ENCODE data around the gene MTMR12. TPM values are rescaled to one million over a fixed set of nuclear protein-coding genes. Genes with fewer than 3 reads are reported as not detected.
"Not testable (repeated sequence)": the region's sequence is repeated elsewhere in the genome, so short reads cannot be mapped to it uniquely, and the experiment has no call there.

The MTMR12 gene
- total and polyA plus RNA-seq, 2 of the 4 experiments (the other 2 are of a cell fraction), result 11.1 to 21.3 TPM

GRCh38 chr5:32297181-32298058 lies 15.3 kb downstream of the MTMR12 start:
- Histone ChIP-seq H2AK5ac (ENCODE audit: low read depth, low read length) (no peak overlapping the region), H2BK120ac (ENCODE audit: low read depth, low read length) (no peak overlapping the region), H4K8ac (ENCODE audit: low read depth in 2 of 2, low read length in 2 of 2) (no peak overlapping the region), H4K5ac (ENCODE audit: low read depth, low read length) (no peak overlapping the region), H4K20me1 (ENCODE audit: insufficient read depth, low read length) (peaks cover 27% of the 10 kb centered on the region), H3K79me1 (ENCODE audit: low read depth in 1 of 2, low read length in 2 of 2) (peaks cover 47 to 81% of the 10 kb centered on the region in 2 experiments), H3K4ac (ENCODE audit: low read depth, low read length) (no peak overlapping the region), H2AK9ac (replicated peaks; ENCODE audit: low read depth, low read length, poor library complexity) (no peak overlapping the region), H2BK20ac (ENCODE audit: low read depth, low read length) (no peak overlapping the region), H3K4me2 (ENCODE audit: low read depth, low read length) (no peak overlapping the region), H3K27me3 (ENCODE audit: control insufficient read depth, insufficient read depth, low read length) (no peaks in the 10 kb centered on the region), H3K56ac (ENCODE audit: extremely low read depth, insufficient read depth, low read length) (no peak overlapping the region), H3K9ac (ENCODE audit: low read depth, low read length) (no peak overlapping the region), H3K14ac (replicated peaks; ENCODE audit: low read depth, low read length) (no peak overlapping the region; the same call in 1 of the 2 replicates), H2BK15ac (ENCODE audit: low read depth, low read length) (no peak overlapping the region), H4K91ac (ENCODE audit: insufficient read depth, low read depth, low read length) (no peak overlapping the region), H3K4me1 (ENCODE audit: control insufficient read depth, insufficient read depth, low read length) (peaks cover 7% of the 10 kb centered on the region), H2BK5ac (ENCODE audit: low read depth, low read length, poor library complexity, severe bottlenecking) (no peak overlapping the region), H3K23ac (ENCODE audit: low read depth, low read length) (no peak overlapping the region), H3K27ac (ENCODE audit: insufficient read depth, low read length) (no peak overlapping the region), H3K4me3 (ENCODE audit: insufficient read depth, low read depth, low read length) (no peak overlapping the region), H2AFZ (replicated peaks; ENCODE audit: low read length, poor library complexity) (no peak overlapping the region), H3K18ac (ENCODE audit: low read depth, low read length) (no peak overlapping the region), H3K9me3 (ENCODE audit: control insufficient read depth, insufficient read depth, low read length) (no peaks in the 10 kb centered on the region), H3K36me3 (ENCODE audit: control insufficient read depth, insufficient read depth, low read length) (peaks cover 6% of the 10 kb centered on the region; the same call in 1 of the 2 replicates), H3K9me1 (ENCODE audit: insufficient read depth, low read length) (peaks cover 26% of the 10 kb centered on the region)
- dilution Hi-C loops (cut with HindIII; ENCODE audit: low sequenced_read_pairs, unreplicated experiment) (no loop called here), in situ Hi-C loops (cut with MboI; ENCODE audit: low sequenced_read_pairs) (no loop called here), intact Hi-C loops (cut with micrococcal nuclease) (no loop called here)
- ATAC-seq (ENCODE audit: low read depth), result no peak; the same call in 1 of the 2 replicates
- TF ChIP-seq NFE2L2 (IDR thresholded peaks at IDR 0.05; ENCODE audit: low read depth, low read length) (no peak), MAFK (IDR thresholded peaks at IDR 0.05; ENCODE audit: low read depth, low read length) (peak; percentile 70)
- peak; percentile 19 for DNase-seq
- CTCF ChIA-PET, result interaction anchor here (0.6 to 1.3 kb wide), 2 partner anchors 32 to 39 kb away, joined by 3 to 6 read pairs; no protein-coding TSS in a partner anchor
- POLR2A ChIA-PET (ENCODE audit: unreplicated experiment), result no interaction called here
- no CpG with 5 or more reads among the region's 2 CpGs for WGBS, 2 experiments (ENCODE audit: extremely low coverage in 2 of 2, insufficient read length in 1 of 2)
- no TSS peak for BruUV-seq (replicated peaks)

DNA sequence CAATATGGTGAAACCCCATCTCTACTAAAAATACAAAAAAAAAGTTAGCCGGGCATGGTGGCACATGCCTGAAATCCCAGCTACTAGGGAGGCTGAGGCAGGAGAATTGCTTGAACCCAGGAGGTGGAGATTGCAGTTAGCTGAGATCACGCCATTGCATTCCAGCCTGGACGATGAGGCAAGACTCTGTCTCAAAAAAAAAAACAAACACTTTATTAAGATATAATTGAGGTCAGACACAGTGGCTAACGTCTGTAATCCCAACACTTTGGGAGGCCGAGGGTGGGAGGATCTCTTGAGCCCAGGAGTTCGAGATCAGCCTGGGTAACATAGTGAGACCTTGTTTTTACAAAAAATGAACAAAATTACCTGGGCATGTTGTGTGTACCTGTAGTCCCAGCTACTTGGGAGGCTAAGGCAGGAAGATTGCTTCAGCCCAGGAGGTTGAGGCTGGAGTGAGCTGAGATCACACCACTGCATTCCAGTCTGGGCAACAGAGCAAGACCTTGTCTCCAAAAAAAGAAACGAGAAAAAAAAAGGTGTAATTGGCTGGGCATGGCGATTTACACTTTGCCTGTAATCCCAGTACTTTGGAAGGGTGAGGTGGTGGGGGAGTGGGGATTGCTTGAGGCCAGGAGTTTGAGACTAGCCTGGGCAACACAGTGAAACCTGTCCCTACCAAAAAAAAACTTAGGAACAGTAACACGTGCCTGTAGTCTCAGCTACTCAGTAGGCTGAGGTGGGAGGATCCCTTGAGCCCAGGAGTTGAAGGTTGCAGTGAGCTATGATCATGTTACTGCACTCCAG lies 16.6 kb downstream of the MTMR12 start:
- H2BK15ac ChIP-seq (ENCODE audit: low read depth, low read length); H3K36me3 ChIP-seq (ENCODE audit: control insufficient read depth, insufficient read depth, low read length); H4K91ac ChIP-seq (ENCODE audit: insufficient read depth, low read depth, low read length); H3K56ac ChIP-seq (ENCODE audit: extremely low read depth, insufficient read depth, low read length); H3K9ac ChIP-seq (ENCODE audit: low read depth, low read length); H3K18ac ChIP-seq (ENCODE audit: low read depth, low read length); POLR2A ChIA-PET (ENCODE audit: unreplicated experiment); H2BK120ac ChIP-seq (ENCODE audit: low read depth, low read length); H3K9me3 ChIP-seq (ENCODE audit: control insufficient read depth, insufficient read depth, low read length); H4K8ac ChIP-seq (ENCODE audit: low read depth in 2 of 2, low read length in 2 of 2); H3K4me2 ChIP-seq (ENCODE audit: low read depth, low read length); H2AK5ac ChIP-seq (ENCODE audit: low read depth, low read length); BruUV-seq (replicated peaks); H3K14ac ChIP-seq (replicated peaks; ENCODE audit: low read depth, low read length); H2AFZ ChIP-seq (replicated peaks; ENCODE audit: low read length, poor library complexity); H3K4me1 ChIP-seq (ENCODE audit: control insufficient read depth, insufficient read depth, low read length); H2BK20ac ChIP-seq (ENCODE audit: low read depth, low read length); H4K5ac ChIP-seq (ENCODE audit: low read depth, low read length); H3K4me3 ChIP-seq (ENCODE audit: insufficient read depth, low read depth, low read length); H2AK9ac ChIP-seq (replicated peaks; ENCODE audit: low read depth, low read length, poor library complexity); intact Hi-C loops (cut with micrococcal nuclease); H3K4ac ChIP-seq (ENCODE audit: low read depth, low read length); ATAC-seq (ENCODE audit: low read depth); in situ Hi-C loops (cut with MboI; ENCODE audit: low sequenced_read_pairs); DNase-seq; H3K27me3 ChIP-seq (ENCODE audit: control insufficient read depth, insufficient read depth, low read length); H2BK5ac ChIP-seq (ENCODE audit: low read depth, low read length, poor library complexity, severe bottlenecking); H3K27ac ChIP-seq (ENCODE audit: insufficient read depth, low read length); dilution Hi-C loops (cut with HindIII; ENCODE audit: low sequenced_read_pairs, unreplicated experiment); H3K23ac ChIP-seq (ENCODE audit: low read depth, low read length): not testable (repeated sequence)
- Histone ChIP-seq H3K79me1 (ENCODE audit: low read depth in 1 of 2, low read length in 2 of 2) (peaks cover 43 to 75% of the 10 kb centered on the region in 2 experiments), H4K20me1 (ENCODE audit: insufficient read depth, low read length) (peaks cover 26% of the 10 kb centered on the region), H3K9me1 (ENCODE audit: insufficient read depth, low read length) (peaks cover 26% of the 10 kb centered on the region)
- 83% methylated on average over 1 of the region's 9 CpGs; no CpG with 5 or more reads in 1 of the 2 experiments for WGBS, 2 experiments (ENCODE audit: extremely low coverage in 2 of 2, insufficient read length in 1 of 2)
- CTCF ChIA-PET, result interaction anchor here (0.6 kb wide), 1 partner anchor 24 kb away, joined by 3 read pairs; no protein-coding TSS in a partner anchor

All from IMR-90 (cell line).